GM12864 (cell line): ENCODE data around the gene MAP3K4.

Experiments
- DNase-seq: peaks from one replicate; pipeline ENCODE4 v3.0.0-alpha.2; 2011; ENCODE audit warnings: low read depth
- H3K4me3 ChIP-seq: 2 replicates; pipeline ENCODE4 v1.5.1; 2011; ENCODE audit warnings: mild to moderate bottlenecking, low read depth, low read length, control low read depth
- TF ChIP-seq, protein P1 (sequence below): IDR thresholded peaks from 2 replicates; pipeline ENCODE4 v1.5.1; 2011; ENCODE audit warnings: low read depth, mild to moderate bottlenecking, moderate library complexity, low read length, control low read depth, inconsistent platforms; ENCODE audit errors: missing control alignments

The MAP3K4 gene

GRCh38 chr6:161000632-161001031 is 9.1 kb downstream of the MAP3K4 start:
- no peak for DNase-seq
- no peak overlapping the region for H3K4me3 ChIP-seq
- TF ChIP-seq, protein P1, sequence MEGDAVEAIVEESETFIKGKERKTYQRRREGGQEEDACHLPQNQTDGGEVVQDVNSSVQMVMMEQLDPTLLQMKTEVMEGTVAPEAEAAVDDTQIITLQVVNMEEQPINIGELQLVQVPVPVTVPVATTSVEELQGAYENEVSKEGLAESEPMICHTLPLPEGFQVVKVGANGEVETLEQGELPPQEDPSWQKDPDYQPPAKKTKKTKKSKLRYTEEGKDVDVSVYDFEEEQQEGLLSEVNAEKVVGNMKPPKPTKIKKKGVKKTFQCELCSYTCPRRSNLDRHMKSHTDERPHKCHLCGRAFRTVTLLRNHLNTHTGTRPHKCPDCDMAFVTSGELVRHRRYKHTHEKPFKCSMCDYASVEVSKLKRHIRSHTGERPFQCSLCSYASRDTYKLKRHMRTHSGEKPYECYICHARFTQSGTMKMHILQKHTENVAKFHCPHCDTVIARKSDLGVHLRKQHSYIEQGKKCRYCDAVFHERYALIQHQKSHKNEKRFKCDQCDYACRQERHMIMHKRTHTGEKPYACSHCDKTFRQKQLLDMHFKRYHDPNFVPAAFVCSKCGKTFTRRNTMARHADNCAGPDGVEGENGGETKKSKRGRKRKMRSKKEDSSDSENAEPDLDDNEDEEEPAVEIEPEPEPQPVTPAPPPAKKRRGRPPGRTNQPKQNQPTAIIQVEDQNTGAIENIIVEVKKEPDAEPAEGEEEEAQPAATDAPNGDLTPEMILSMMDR, result no peak

DNA sequence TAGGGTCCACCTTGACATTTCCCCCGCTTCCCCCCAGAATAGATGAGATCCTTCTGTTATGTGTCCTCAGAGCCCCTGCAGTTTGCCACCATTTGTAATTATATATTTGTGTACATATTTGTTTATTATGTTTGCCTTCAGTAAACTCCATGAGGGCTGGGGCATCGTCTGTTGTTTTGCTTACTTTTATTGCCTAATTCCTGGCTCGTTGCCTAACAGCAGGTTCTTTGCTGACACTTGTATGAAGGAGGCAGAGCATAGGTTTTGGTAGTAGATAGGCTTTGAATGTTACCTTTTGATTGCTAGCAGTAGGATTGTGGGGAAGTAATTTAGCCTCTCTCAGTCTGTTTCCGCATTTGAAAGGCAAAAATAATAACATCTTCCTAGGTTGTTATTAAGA is 9.9 kb downstream of the MAP3K4 start:
- no peak for DNase-seq

GRCh38 chr6:161003336-161003735 is 11.8 kb downstream of the MAP3K4 start:
- H3K4me3 ChIP-seq, result no peak overlapping the region
- TF ChIP-seq, protein P1, result no peak
- DNase-seq, result no peak

More for the DNA sequence above, 9.9 kb downstream of the MAP3K4 start:
- no peak overlapping the region for H3K4me3 ChIP-seq
- TF ChIP-seq, protein P1, result no peak

DNA sequence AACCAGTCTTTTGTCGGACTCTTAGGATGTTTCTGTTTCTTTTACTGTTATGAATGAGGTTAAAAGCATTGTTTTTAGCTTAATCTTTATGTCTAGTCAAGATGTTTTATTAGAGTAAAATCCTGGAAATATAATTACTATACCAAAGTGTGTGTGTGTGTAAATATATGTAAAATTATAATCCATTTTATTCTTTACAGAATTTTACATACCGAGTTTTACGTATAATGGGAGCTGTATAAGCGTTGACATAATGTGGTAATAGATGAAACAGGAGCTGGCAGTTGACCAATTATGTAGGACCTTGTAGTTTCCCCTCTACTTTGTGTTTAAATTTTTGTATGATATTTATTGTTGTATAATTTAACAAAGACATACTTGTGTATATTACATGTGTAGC is 16.7 kb downstream of the MAP3K4 start:
- DNase-seq, result no peak

DNA sequence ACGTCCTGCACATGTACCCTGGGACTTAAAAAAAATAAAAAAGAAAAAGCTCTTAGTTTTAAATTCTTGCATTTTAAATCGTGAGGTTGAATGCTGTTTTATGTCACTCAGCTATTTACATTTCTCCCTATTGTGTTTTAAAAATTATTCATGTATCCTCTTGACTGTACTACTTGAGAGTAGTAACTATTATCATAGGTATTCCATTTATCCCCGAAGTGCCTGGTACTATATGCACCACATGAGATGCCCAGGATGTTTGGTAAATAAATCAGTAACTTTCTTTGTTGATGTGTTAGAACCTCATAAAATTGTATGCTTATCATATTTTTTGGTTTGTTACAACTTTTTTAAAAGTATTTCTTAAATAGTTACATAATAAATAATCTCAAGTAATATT is 18.4 kb downstream of the MAP3K4 start:
- TF ChIP-seq, protein P1, result no peak
- no peak for DNase-seq

More for the DNA sequence above, 16.7 kb downstream of the MAP3K4 start:
- TF ChIP-seq, protein P1, result no peak
- H3K4me3 ChIP-seq, result no peak overlapping the region

DNA sequence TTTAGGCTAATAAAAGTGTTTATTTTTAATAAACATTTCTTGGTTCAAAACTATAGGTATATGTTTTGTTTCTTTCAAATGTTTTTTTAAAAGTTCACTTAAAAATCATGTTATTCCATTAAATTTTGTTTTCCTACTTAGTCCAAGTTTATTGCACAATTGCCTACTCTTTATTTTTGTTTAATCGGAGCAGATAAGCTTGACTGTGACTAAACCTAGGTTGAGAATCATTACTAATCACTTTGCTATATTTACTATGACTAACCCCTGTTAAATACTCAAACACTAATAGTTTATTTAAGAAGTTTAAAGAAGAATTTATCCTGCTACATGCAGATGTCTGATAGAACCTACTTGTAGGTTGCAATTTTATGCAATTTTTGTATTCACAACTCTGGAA is 18.8 kb downstream of the MAP3K4 start:
- no peak for DNase-seq
- TF ChIP-seq, protein P1, result no peak
- no peak overlapping the region for H3K4me3 ChIP-seq

More for the DNA sequence above, 18.4 kb downstream of the MAP3K4 start:
- no peak overlapping the region for H3K4me3 ChIP-seq

DNA sequence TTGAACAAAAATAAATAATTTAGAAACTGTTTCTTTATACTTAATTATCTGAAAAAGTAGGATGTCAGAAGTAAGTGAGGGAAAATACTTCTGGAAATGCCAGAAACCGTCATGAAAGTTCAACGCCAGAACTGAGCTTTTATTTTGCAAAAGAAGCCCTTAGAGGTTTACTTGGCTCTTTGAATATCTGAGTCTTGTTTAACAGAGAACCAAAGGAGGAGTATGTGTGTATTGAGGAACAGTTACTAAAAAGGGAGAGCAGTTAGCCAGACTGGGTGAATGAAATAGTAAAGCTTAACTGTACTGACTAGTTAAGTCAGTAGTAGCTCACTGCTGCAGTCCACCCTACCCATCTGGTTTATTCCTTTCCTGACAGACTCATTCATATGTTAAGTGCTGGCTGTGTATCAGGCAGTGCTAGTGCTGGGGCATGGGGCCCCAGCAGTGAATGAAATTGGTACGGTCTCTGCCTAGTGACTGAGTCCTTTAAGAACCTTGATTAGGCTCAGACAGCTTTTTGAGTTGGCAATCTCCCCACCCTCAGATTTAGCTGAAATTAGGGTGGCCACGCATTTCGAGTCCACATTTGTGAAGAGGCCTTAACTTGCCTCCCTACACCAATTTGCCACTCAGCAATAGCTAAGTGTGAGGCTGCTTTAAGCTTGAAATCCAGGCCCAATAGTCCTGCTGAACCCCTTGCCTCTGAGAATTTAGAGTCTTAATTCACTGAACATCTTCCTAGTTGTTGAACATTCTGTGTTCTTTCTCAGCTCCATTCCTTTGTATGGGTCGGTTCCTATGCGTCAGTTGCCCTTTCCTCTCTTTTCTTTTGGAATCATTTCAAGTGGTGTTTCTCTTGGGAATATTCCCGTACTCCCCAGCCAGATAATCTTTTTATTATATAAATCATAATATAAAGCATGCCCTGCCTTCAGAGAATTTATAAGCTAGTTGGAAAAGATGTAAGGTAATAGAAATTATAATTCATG is 20.2 kb downstream of the MAP3K4 start:
- TF ChIP-seq, protein P1, result no peak
- no peak overlapping the region for H3K4me3 ChIP-seq
- DNase-seq, result no peak
